GM12878 (cell line): ENCODE results near the gene PRF1. TPM values are rescaled to one million over a fixed set of nuclear protein-coding genes. Genes with fewer than 3 reads are reported as not detected.
A peak's percentile ranks its signal among the peaks of the same experiment; 100 is the strongest.

Experiments used
- CBX3 ChIP-seq: fragments of 200-600 bp; sonication (generic); IDR thresholded peaks from 2 replicates; pipeline ENCODE4 v1.6.1; 2016; ENCODE audit warnings: low read depth, borderline replicate concordance
- CEBPB ChIP-seq, 2 experiments: fragments of 150-350 bp in 1 of 2; IDR thresholded peaks; 2 replicates each; pipeline ENCODE4 v1.6.1; 2012 to 2014; ENCODE audit warnings: low read depth in 2 of 2, low read length in 2 of 2, borderline replicate concordance in 1 of 2, inconsistent platforms in 1 of 2
- EP300 ChIP-seq, 2 experiments: fragments of 150-350 bp in 1 of 2; IDR thresholded peaks; 2 replicates each; pipeline ENCODE4 v1.6.1; 2011 to 2012; ENCODE audit warnings: low read depth in 2 of 2, low read length in 2 of 2, borderline replicate concordance in 1 of 2, improper control_type of control experiment in 1 of 2, inconsistent platforms in 1 of 2; ENCODE audit not compliant: control insufficient read depth in 1 of 2
- FOXK2 ChIP-seq: fragments of 450-650 bp; IDR thresholded peaks from 2 replicates; pipeline ENCODE4 v1.6.1; 2017; ENCODE audit warnings: mild to moderate bottlenecking, moderate library complexity
- IKZF1 ChIP-seq: fragments of 450-650 bp; conservative IDR thresholded peaks from 2 replicates; pipeline ENCODE4 v1.6.1; 2017; ENCODE audit warnings: antibody characterized with exemption, mild to moderate bottlenecking
- IKZF2 ChIP-seq, 2 experiments: fragments of 450-650 bp; IDR thresholded peaks; 2 replicates each; pipeline ENCODE4 v1.6.1; 2017; ENCODE audit warnings: mild to moderate bottlenecking in 2 of 2, moderate library complexity in 2 of 2
- MXI1 ChIP-seq: fragments of 150-350 bp; IDR thresholded peaks from 2 replicates; pipeline ENCODE4 v1.6.1; 2011; ENCODE audit warnings: low read depth, mild to moderate bottlenecking, inconsistent platforms, low read length, improper control_type of control experiment
- PAX5 ChIP-seq: IDR thresholded peaks from 2 replicates; pipeline ENCODE4 v1.6.1; 2011; ENCODE audit warnings: low read depth, low read length, borderline replicate concordance
- RAD51 ChIP-seq: fragments of 450-650 bp; IDR thresholded peaks from 2 replicates; pipeline ENCODE4 v1.6.1; 2016; ENCODE audit warnings: moderate library complexity, mild to moderate bottlenecking, inconsistent platforms
- TCF12 ChIP-seq: IDR thresholded peaks from 2 replicates; pipeline ENCODE4 v1.6.1; 2011; ENCODE audit warnings: low read depth, mild to moderate bottlenecking, low read length
- ZNF622 ChIP-seq: fragments of 450-650 bp; IDR thresholded peaks from 2 replicates; pipeline ENCODE4 v1.6.1; 2017; ENCODE audit warnings: mild to moderate bottlenecking, inconsistent platforms
- polyA plus RNA-seq, 11 experiments: library from polyadenylated mRNA; depleted of rRNA in 4 of 11; unstranded in 6 of 11; stranded (reverse) in 5 of 11; fragments of >200 nt; fragmentation: Nextera tagmentation in 4 of 11; fragmentation: Illumina TruSeq in 1 of 11; extraction: Ambion mirVana in 4 of 11; extraction: Trizol in 1 of 11; gene quantifications; 1 replicate in 1 of 11; 2 replicates in 10 of 11; pipeline versions ENCODE4 v1.2.1 to v1.2.3, GENCODE V29; 2011 to 2016; ENCODE audit warnings: inconsistent platforms in 2 of 11, missing spikeins in 2 of 11, low read depth in 1 of 11
- total RNA-seq, 4 experiments: library from RNA; depleted of rRNA in 3 of 4; stranded (reverse); fragments of >200 nt in 3 of 4; fragmentation: Illumina TruSeq in 1 of 4; extraction: Trizol in 1 of 4; gene quantifications; 2 replicates each; pipeline versions ENCODE4 v1.2.1 to v1.2.3, GENCODE V29; 2013 to 2021
- TF ChIP-seq, protein P1 (sequence below): fragments of 450-650 bp; IDR thresholded peaks from 2 replicates; pipeline ENCODE4 v1.6.1; 2016; ENCODE audit warnings: mild to moderate bottlenecking
- TF ChIP-seq, protein P2 (sequence below): fragments of 450-650 bp; IDR thresholded peaks from 2 replicates; pipeline ENCODE4 v1.6.1; 2017; ENCODE audit warnings: low read depth, mild to moderate bottlenecking, moderate library complexity
- TF ChIP-seq, protein P3 (sequence below): IDR thresholded peaks from 2 replicates; pipeline ENCODE4 v1.6.1; 2012; ENCODE audit warnings: improper control_type of control experiment, low read depth, low read length; ENCODE audit not compliant: insufficient replicate concordance

PRF1 gene
- total and polyA plus RNA-seq, 10 of the 15 experiments (the other 5 are each of a cell fraction or from before 2014, with no cell fraction given): 0.84 to 15.7 (median 1.3) TPM

DNA sequence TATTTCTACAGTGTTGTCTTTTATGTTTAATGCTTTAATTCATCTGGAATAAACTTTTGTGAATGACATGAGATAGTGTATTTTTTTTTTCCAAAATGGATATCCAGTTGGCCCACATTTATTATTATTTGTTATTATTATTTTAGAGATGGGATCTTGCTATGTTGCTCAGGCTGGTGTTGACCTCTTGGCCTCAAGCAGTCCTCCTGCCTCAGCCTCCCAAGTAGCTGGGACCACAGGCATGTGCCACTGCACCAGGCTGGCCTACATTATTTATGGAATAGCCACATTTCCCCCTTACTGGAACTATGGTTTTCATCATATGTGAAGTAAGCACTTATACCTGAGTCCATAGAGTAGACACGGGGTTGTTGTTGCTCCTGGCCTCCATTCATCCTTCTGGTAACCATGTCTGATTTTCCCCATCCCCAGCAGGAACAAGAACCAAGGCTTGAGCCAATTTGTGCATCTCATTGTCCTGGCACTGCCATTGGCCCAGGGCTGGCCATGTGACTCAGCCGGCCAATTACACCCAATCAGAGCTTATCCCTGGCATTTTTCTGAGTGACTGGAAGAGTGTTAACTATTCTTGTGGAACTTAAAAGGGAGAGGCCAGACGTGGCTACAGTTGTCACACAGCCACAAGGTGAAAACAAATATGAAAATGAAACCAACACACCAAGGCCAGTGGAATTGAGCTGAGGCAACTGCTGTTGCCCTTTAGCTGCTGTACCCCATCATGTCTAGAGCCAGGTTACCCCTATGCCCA is 23.1 kb downstream of the PRF1 start (continued):
- TF ChIP-seq, protein P1, sequence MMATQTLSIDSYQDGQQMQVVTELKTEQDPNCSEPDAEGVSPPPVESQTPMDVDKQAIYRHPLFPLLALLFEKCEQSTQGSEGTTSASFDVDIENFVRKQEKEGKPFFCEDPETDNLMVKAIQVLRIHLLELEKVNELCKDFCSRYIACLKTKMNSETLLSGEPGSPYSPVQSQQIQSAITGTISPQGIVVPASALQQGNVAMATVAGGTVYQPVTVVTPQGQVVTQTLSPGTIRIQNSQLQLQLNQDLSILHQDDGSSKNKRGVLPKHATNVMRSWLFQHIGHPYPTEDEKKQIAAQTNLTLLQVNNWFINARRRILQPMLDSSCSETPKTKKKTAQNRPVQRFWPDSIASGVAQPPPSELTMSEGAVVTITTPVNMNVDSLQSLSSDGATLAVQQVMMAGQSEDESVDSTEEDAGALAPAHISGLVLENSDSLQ: peak; percentile 57; the same call in 1 of the 2 replicates
- TF ChIP-seq RAD51 (peak; percentile 80; the same call in 1 of the 2 replicates), PAX5 (no peak), IKZF1 (peak; percentile 46; the same call in 1 of the 2 replicates), ZNF622 (no peak), FOXK2 (no peak), IKZF2 (IDR thresholded peaks at IDR 0.05) (peak; percentile 34 to 41; a peak in 2 of 4 replicates), EP300 (IDR thresholded peaks at IDR 0.05; ENCODE audit: borderline replicate concordance in 1 of 2, control insufficient read depth in 1 of 2, low read depth in 2 of 2, low read length in 2 of 2) (peak in 1 of 2 experiments; percentile 45; a peak in 1 of 4 replicates), MXI1 (peak; percentile 26; the same call in 1 of the 2 replicates), CBX3 (no peak), TCF12 (no peak), CEBPB (IDR thresholded peaks at IDR 0.05; ENCODE audit: borderline replicate concordance in 1 of 2, low read depth in 2 of 2, low read length in 2 of 2) (no peak)
- TF ChIP-seq, protein P2, sequence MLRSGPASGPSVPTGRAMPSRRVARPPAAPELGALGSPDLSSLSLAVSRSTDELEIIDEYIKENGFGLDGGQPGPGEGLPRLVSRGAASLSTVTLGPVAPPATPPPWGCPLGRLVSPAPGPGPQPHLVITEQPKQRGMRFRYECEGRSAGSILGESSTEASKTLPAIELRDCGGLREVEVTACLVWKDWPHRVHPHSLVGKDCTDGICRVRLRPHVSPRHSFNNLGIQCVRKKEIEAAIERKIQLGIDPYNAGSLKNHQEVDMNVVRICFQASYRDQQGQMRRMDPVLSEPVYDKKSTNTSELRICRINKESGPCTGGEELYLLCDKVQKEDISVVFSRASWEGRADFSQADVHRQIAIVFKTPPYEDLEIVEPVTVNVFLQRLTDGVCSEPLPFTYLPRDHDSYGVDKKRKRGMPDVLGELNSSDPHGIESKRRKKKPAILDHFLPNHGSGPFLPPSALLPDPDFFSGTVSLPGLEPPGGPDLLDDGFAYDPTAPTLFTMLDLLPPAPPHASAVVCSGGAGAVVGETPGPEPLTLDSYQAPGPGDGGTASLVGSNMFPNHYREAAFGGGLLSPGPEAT: no peak
- TF ChIP-seq, protein P3, sequence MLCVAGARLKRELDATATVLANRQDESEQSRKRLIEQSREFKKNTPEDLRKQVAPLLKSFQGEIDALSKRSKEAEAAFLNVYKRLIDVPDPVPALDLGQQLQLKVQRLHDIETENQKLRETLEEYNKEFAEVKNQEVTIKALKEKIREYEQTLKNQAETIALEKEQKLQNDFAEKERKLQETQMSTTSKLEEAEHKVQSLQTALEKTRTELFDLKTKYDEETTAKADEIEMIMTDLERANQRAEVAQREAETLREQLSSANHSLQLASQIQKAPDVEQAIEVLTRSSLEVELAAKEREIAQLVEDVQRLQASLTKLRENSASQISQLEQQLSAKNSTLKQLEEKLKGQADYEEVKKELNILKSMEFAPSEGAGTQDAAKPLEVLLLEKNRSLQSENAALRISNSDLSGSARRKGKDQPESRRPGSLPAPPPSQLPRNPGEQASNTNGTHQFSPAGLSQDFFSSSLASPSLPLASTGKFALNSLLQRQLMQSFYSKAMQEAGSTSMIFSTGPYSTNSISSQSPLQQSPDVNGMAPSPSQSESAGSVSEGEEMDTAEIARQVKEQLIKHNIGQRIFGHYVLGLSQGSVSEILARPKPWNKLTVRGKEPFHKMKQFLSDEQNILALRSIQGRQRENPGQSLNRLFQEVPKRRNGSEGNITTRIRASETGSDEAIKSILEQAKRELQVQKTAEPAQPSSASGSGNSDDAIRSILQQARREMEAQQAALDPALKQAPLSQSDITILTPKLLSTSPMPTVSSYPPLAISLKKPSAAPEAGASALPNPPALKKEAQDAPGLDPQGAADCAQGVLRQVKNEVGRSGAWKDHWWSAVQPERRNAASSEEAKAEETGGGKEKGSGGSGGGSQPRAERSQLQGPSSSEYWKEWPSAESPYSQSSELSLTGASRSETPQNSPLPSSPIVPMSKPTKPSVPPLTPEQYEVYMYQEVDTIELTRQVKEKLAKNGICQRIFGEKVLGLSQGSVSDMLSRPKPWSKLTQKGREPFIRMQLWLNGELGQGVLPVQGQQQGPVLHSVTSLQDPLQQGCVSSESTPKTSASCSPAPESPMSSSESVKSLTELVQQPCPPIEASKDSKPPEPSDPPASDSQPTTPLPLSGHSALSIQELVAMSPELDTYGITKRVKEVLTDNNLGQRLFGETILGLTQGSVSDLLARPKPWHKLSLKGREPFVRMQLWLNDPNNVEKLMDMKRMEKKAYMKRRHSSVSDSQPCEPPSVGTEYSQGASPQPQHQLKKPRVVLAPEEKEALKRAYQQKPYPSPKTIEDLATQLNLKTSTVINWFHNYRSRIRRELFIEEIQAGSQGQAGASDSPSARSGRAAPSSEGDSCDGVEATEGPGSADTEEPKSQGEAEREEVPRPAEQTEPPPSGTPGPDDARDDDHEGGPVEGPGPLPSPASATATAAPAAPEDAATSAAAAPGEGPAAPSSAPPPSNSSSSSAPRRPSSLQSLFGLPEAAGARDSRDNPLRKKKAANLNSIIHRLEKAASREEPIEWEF: no peak
